A673 (cell line): Measurements from ENCODE around the gene GPR156.

Experiments
- CTCF ChIP-seq: fragments of 300-800, 200-600 bp; sonication (generic); conservative IDR thresholded peaks from 2 replicates; pipeline ENCODE4 v1.5.1; 2017; ENCODE audit warnings: low read depth, mild to moderate bottlenecking, antibody characterized with exemption, low read length, moderate library complexity, mixed read lengths
- EZH2 ChIP-seq: fragments of 200-600 bp; sonication (generic); IDR thresholded peaks from 2 replicates; pipeline ENCODE4 v1.6.1; 2017; ENCODE audit warnings: borderline replicate concordance, low read depth, mild to moderate bottlenecking, mixed read lengths, antibody characterized with exemption, low read length; ENCODE audit not compliant: poor library complexity, severe bottlenecking

- no peak for TF ChIP-seq EZH2
- no peak for TF ChIP-seq CTCF
These were observed 84.4 kb downstream of the GPR156 start for GRCh38 chr3:120200493-120201235.
